GM12878 (cell line): ENCODE measurements around the gene OVCA2. TPM values are rescaled to one million over a fixed set of nuclear protein-coding genes. Genes with fewer than 3 reads are reported as not detected.

Experiments used
- ATAC-seq: fragments of 200-7000 bp; cut with Tn5 transposase; 3 replicates; pipeline ENCODE4 v1.9.1; 2020; ENCODE audit warnings: mild to moderate bottlenecking, moderate library complexity
- BruUV-seq: library from RNA; stranded (reverse); fragments of 400-500 nt; replicated peaks from 2 replicates; lab custom pipeline; 2021; lab: Mats Ljungman, UMichigan
- CTCF ChIA-PET: fragments of 300-600 bp; sonication (Branson Sonifier 250); formaldehyde crosslinking; extraction: SDS; loops from one replicate; lab custom pipeline; 2021; ENCODE audit warnings: inconsistent platforms; lab: Yijun Ruan, JAX
- POLR2A ChIA-PET: fragments of 350-600 bp; formaldehyde crosslinking; extraction: SDS; loops from one replicate; lab custom pipeline; 2021; ENCODE audit warnings: inconsistent platforms; lab: Charles Lee
- RAD21 ChIA-PET: fragments of 300-600 bp; sonication (Branson Sonifier 250); formaldehyde crosslinking; loops from one replicate; lab custom pipeline; 2023; ENCODE audit warnings: antibody characterized with exemption; ENCODE audit not compliant: unreplicated experiment; lab: Charles Lee
- SMC1A ChIA-PET: fragments of 300-600 bp; sonication (Branson Sonifier 250); formaldehyde crosslinking; loops from one replicate; lab custom pipeline; 2023; ENCODE audit not compliant: unreplicated experiment, uncharacterized antibody; lab: Charles Lee
- DNase-seq: peaks from one replicate; pipeline ENCODE4 v3.0.0-alpha.2; 2011; ENCODE audit warnings: low read depth, low spot score
- FAIRE-seq: peaks from 3 replicates; lab custom pipeline; 2011; peaks lifted over from hg19 to GRCh38; lab: Jason Lieb, UNC
- H2AFZ ChIP-seq: 2 replicates; pipeline ENCODE4 v1.6.0; 2011; ENCODE audit warnings: low read depth, low read length, control low read depth; ENCODE audit not compliant: control insufficient read depth
- H3K27ac ChIP-seq: 2 replicates; pipeline ENCODE4 v1.5.1; 2011; ENCODE audit warnings: control low read depth; ENCODE audit not compliant: control insufficient read depth, insufficient read depth
- H3K27me3 ChIP-seq, 2 experiments: replicated peaks in 1 of 2; 2 replicates each; pipeline versions ENCODE4 v1.6.0 to v1.6.1; 2011; ENCODE audit warnings: low read length in 1 of 2; ENCODE audit not compliant: control insufficient read depth in 2 of 2, insufficient read depth in 2 of 2
- H3K36me3 ChIP-seq, 2 experiments: 2 replicates each; pipeline ENCODE4 v1.5.1; 2011; ENCODE audit warnings: low read length in 1 of 2; ENCODE audit not compliant: control insufficient read depth in 2 of 2, insufficient read depth in 2 of 2
- H3K4me1 ChIP-seq: 2 replicates; pipeline ENCODE4 v1.6.1; 2011; ENCODE audit warnings: mild to moderate bottlenecking, low read length, moderate library complexity, mixed read lengths; ENCODE audit not compliant: control insufficient read depth, insufficient read depth
- H3K4me2 ChIP-seq: 2 replicates; pipeline ENCODE4 v1.6.0; 2011; ENCODE audit warnings: control low read depth; ENCODE audit not compliant: control insufficient read depth, insufficient read depth
- H3K4me3 ChIP-seq: fragments of 200-600 bp; sonication (generic); 2 replicates; pipeline ENCODE4 v1.5.1; 2016
- H3K79me2 ChIP-seq: 2 replicates; pipeline ENCODE4 v1.6.0; 2011; ENCODE audit warnings: low read length; ENCODE audit not compliant: control insufficient read depth, insufficient read depth
- H3K9ac ChIP-seq: 2 replicates; pipeline ENCODE4 v1.8.0; 2011; ENCODE audit warnings: low read length, control low read depth, mixed read lengths; ENCODE audit not compliant: control insufficient read depth, insufficient read depth
- H3K9me3 ChIP-seq: replicated peaks from 3 replicates; pipeline ENCODE4 v1.5.1; 2011; ENCODE audit warnings: mild to moderate bottlenecking, low read length; ENCODE audit not compliant: control insufficient read depth, insufficient read depth
- H4K20me1 ChIP-seq: 2 replicates; pipeline ENCODE4 v1.6.0; 2011; ENCODE audit not compliant: control insufficient read depth, insufficient read depth
- CBX3 ChIP-seq: fragments of 200-600 bp; sonication (generic); IDR thresholded peaks from 2 replicates; pipeline ENCODE4 v1.6.1; 2016; ENCODE audit warnings: low read depth, borderline replicate concordance
- CBX5 ChIP-seq: sonication (generic); IDR thresholded peaks from 2 replicates; pipeline ENCODE4 v1.6.1; 2016; ENCODE audit warnings: low read depth, moderate library complexity, mild to moderate bottlenecking, inconsistent platforms
- KLF5 ChIP-seq: fragments of 450-650 bp; IDR thresholded peaks from 2 replicates; pipeline ENCODE4 v1.6.1; 2014; ENCODE audit warnings: mild to moderate bottlenecking; ENCODE audit not compliant: partially characterized antibody
- NFYB ChIP-seq: IDR thresholded peaks from 2 replicates; pipeline ENCODE4 v1.6.1; 2011; ENCODE audit warnings: low read depth, mild to moderate bottlenecking, low read length, improper control_type of control experiment, moderate library complexity; ENCODE audit not compliant: insufficient read depth
- POLR2AphosphoS5 ChIP-seq: IDR thresholded peaks from 2 replicates; pipeline ENCODE4 v1.6.1; 2011; ENCODE audit warnings: mild to moderate bottlenecking, low read length, inconsistent platforms
- RAD21 ChIP-seq: IDR thresholded peaks from 2 replicates; pipeline ENCODE4 v1.6.1; 2011; ENCODE audit warnings: mild to moderate bottlenecking, low read depth, low read length, moderate library complexity; ENCODE audit not compliant: insufficient read depth
- RFX5 ChIP-seq: IDR thresholded peaks from 2 replicates; pipeline ENCODE4 v1.6.1; 2011; ENCODE audit warnings: low read depth, low read length, improper control_type of control experiment
- SUPT20H ChIP-seq: IDR thresholded peaks from 2 replicates; pipeline ENCODE4 v1.6.1; 2011; ENCODE audit warnings: low read depth, mild to moderate bottlenecking, low read length, moderate library complexity, borderline replicate concordance; ENCODE audit not compliant: control insufficient read depth
- TARDBP ChIP-seq: IDR thresholded peaks from 2 replicates; pipeline ENCODE4 v1.6.1; 2016; ENCODE audit warnings: borderline replicate concordance
- TCF12 ChIP-seq: IDR thresholded peaks from 2 replicates; pipeline ENCODE4 v1.6.1; 2011; ENCODE audit warnings: low read depth, mild to moderate bottlenecking, low read length
- ZZZ3 ChIP-seq: IDR thresholded peaks from 2 replicates; pipeline ENCODE4 v1.6.1; 2011; ENCODE audit warnings: low read depth; ENCODE audit not compliant: control insufficient read depth, insufficient read length
- WGBS: methylation state at CpG from one replicate; pipeline ENCODE4 v1.1.6; 2016; ENCODE audit warnings: low lambda C conversion rate; ENCODE audit not compliant: insufficient replicate concordance, insufficient coverage; ENCODE audit errors: missing lambda C conversion rate; 5-methylcytosine and 5-hydroxymethylcytosine counted together
- in situ Hi-C: fragments of 300-500 bp; cut with MboI; formaldehyde crosslinking; loops from 9 replicates; pipeline ENCODE4 v1.14.3; 2018; ENCODE audit warnings: mixed read lengths
- intact Hi-C: fragments of 100-400 bp; cut with micrococcal nuclease; formaldehyde crosslinking; loops from one replicate; pipeline ENCODE4 v1.14.2; 2022; ENCODE audit not compliant: unreplicated experiment
- polyA plus RNA-seq, 11 experiments: library from polyadenylated mRNA; depleted of rRNA in 4 of 11; unstranded in 6 of 11; stranded (reverse) in 5 of 11; fragments of >200 nt; fragmentation: Nextera tagmentation in 4 of 11; fragmentation: Illumina TruSeq in 1 of 11; extraction: Ambion mirVana in 4 of 11; extraction: Trizol in 1 of 11; gene quantifications; 1 replicate in 1 of 11; 2 replicates in 10 of 11; pipeline versions ENCODE4 v1.2.1 to v1.2.3, GENCODE V29; 2011 to 2016; ENCODE audit warnings: inconsistent platforms in 2 of 11, missing spikeins in 2 of 11, low read depth in 1 of 11
- total RNA-seq, 4 experiments: library from RNA; depleted of rRNA in 3 of 4; stranded (reverse); fragments of >200 nt in 3 of 4; fragmentation: Illumina TruSeq in 1 of 4; extraction: Trizol in 1 of 4; gene quantifications; 2 replicates each; pipeline versions ENCODE4 v1.2.1 to v1.2.3, GENCODE V29; 2013 to 2021
- TF ChIP-seq, protein P1 (sequence below): fragments of 450-650 bp; IDR thresholded peaks from 2 replicates; pipeline ENCODE4 v1.6.1; 2017; ENCODE audit warnings: mild to moderate bottlenecking, moderate library complexity
- TF ChIP-seq, protein P2 (sequence below): fragments of 450-650 bp; formaldehyde crosslinking; IDR thresholded peaks from 2 replicates; pipeline ENCODE4 v1.4.0; 2022; ENCODE audit warnings: mild to moderate bottlenecking, moderate library complexity
- TF ChIP-seq, protein P3 (sequence below): fragments of 150-350 bp; IDR thresholded peaks from 2 replicates; pipeline ENCODE4 v1.6.1; 2014; ENCODE audit warnings: mild to moderate bottlenecking, low read depth, low read length

Gene OVCA2
- total and polyA plus RNA-seq, 10 of the 15 experiments (the other 5 are each of a cell fraction or from before 2014, with no cell fraction given) = 6.1 to 75.3 (median 40.7) TPM

DNA sequence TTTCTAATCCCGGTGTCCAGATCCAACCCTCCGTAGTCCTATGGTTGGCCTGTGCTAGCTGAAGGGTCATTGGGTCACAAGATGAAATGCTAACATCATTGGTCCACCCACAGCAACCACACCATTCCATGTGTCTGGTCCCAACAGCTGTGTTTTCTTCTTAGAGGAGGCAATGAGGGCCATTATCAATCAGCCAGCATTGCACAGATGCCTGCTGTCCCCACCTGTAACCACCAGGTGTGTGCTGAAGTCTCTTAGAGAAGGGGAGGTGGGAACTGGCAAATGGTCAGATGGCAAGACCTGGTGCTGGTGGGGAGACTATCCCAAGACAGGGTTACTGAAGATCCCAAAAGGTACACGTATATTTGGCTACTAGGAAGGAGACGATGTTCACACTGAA lies 50.4 kb downstream of the OVCA2 start:
- Histone ChIP-seq H3K4me1 (peaks cover 46% of the 10 kb centered on the region), H3K4me3 (no peak overlapping the region), H3K27me3 (no peaks in the 10 kb centered on the region), H3K9me3 (no peaks in the 10 kb centered on the region), H3K36me3 (peaks cover 2 to 4% of the 10 kb centered on the region in 2 experiments; a peak in 2 of 4 replicates), H3K4me2 (no peak overlapping the region), H4K20me1 (no peaks in the 10 kb centered on the region), H3K9ac (no peak overlapping the region), H2AFZ (no peak overlapping the region), H3K27ac (no peak overlapping the region), H3K79me2 (peaks cover 15% of the 10 kb centered on the region)
- in situ Hi-C loops = no loop called here
- SMC1A ChIA-PET = interaction anchor here (0.6 to 4.3 kb wide), 5 partner anchors 13 to 191 kb away, joined by 3 to 39 read pairs (median 22); no protein-coding TSS in a partner anchor
- ATAC-seq (no peak), FAIRE-seq (no peak), DNase-seq (no peak)
- 100% methylated on average over 4 of the region's 4 CpGs for WGBS
- no TSS peak for BruUV-seq
- RAD21 ChIA-PET = interaction anchor here (0.6 to 10.4 kb wide), 12 partner anchors 11 to 172 kb away, joined by 3 to 160 read pairs (median 34); partner anchors contain the start of gene HIC1
- POLR2A ChIA-PET = interaction anchor here (0.6 to 10.8 kb wide), 5 partner anchors 23 to 1330 kb away, joined by 3 to 148 read pairs (median 45); no protein-coding TSS in a partner anchor
- intact Hi-C loops = loop anchor here (5.0 kb wide), 1 partner anchor 35 kb away; the partner anchor contains the start of gene HIC1
- CTCF ChIA-PET = interaction anchor here (0.7 to 11.4 kb wide), 6 partner anchors 10 to 712 kb away, joined by 3 to 126 read pairs (median 6); partner anchors contain the start of gene HIC1
- TF ChIP-seq RFX5 = no peak
- no peak for TF ChIP-seq ZZZ3
- TF ChIP-seq, protein P1, sequence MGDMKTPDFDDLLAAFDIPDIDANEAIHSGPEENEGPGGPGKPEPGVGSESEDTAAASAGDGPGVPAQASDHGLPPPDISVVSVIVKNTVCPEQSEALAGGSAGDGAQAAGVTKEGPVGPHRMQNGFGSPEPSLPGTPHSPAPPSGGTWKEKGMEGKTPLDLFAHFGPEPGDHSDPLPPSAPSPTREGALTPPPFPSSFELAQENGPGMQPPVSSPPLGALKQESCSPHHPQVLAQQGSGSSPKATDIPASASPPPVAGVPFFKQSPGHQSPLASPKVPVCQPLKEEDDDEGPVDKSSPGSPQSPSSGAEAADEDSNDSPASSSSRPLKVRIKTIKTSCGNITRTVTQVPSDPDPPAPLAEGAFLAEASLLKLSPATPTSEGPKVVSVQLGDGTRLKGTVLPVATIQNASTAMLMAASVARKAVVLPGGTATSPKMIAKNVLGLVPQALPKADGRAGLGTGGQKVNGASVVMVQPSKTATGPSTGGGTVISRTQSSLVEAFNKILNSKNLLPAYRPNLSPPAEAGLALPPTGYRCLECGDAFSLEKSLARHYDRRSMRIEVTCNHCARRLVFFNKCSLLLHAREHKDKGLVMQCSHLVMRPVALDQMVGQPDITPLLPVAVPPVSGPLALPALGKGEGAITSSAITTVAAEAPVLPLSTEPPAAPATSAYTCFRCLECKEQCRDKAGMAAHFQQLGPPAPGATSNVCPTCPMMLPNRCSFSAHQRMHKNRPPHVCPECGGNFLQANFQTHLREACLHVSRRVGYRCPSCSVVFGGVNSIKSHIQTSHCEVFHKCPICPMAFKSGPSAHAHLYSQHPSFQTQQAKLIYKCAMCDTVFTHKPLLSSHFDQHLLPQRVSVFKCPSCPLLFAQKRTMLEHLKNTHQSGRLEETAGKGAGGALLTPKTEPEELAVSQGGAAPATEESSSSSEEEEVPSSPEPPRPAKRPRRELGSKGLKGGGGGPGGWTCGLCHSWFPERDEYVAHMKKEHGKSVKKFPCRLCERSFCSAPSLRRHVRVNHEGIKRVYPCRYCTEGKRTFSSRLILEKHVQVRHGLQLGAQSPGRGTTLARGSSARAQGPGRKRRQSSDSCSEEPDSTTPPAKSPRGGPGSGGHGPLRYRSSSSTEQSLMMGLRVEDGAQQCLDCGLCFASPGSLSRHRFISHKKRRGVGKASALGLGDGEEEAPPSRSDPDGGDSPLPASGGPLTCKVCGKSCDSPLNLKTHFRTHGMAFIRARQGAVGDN = no peak
- TF ChIP-seq SUPT20H = no peak
- TF ChIP-seq, protein P2, sequence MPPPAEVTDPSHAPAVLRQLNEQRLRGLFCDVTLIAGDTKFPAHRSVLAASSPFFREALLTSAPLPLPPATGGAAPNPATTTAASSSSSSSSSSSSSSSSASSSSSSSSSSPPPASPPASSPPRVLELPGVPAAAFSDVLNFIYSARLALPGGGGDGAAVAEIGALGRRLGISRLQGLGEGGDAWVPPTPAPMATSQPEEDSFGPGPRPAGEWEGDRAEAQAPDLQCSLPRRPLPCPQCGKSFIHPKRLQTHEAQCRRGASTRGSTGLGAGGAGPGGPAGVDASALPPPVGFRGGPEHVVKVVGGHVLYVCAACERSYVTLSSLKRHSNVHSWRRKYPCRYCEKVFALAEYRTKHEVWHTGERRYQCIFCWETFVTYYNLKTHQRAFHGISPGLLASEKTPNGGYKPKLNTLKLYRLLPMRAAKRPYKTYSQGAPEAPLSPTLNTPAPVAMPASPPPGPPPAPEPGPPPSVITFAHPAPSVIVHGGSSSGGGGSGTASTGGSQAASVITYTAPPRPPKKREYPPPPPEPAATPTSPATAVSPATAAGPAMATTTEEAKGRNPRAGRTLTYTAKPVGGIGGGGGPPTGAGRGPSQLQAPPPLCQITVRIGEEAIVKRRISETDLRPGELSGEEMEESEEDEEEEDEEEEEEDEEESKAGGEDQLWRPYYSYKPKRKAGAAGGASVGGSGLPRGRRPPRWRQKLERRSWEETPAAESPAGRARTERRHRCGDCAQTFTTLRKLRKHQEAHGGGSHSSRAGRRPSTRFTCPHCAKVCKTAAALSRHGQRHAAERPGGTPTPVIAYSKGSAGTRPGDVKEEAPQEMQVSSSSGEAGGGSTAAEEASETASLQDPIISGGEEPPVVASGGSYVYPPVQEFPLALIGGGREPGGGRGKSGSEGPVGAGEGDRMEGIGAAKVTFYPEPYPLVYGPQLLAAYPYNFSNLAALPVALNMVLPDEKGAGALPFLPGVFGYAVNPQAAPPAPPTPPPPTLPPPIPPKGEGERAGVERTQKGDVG (CRISPR knock-in tag) = no peak
- no peak for TF ChIP-seq TARDBP
- no peak for TF ChIP-seq KLF5
- TF ChIP-seq RAD21 = 0 out of 2 replicates have a peak, but pooled peaks have one; percentile 2
- TF ChIP-seq, protein P3, sequence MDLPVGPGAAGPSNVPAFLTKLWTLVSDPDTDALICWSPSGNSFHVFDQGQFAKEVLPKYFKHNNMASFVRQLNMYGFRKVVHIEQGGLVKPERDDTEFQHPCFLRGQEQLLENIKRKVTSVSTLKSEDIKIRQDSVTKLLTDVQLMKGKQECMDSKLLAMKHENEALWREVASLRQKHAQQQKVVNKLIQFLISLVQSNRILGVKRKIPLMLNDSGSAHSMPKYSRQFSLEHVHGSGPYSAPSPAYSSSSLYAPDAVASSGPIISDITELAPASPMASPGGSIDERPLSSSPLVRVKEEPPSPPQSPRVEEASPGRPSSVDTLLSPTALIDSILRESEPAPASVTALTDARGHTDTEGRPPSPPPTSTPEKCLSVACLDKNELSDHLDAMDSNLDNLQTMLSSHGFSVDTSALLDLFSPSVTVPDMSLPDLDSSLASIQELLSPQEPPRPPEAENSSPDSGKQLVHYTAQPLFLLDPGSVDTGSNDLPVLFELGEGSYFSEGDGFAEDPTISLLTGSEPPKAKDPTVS = no peak
- TF ChIP-seq CBX3 = no peak
- TF ChIP-seq NFYB = no peak
- peak; percentile 41; the same call in 1 of the 2 replicates for TF ChIP-seq TCF12
- peak; percentile 44; the same call in 1 of the 2 replicates for TF ChIP-seq POLR2AphosphoS5
- TF ChIP-seq CBX5 = no peak
